SH-SY5Y (cell line): ENCODE results near the gene SDC3.

ENCODE experiments used
- GATA2 ChIP-seq: IDR thresholded peaks from 2 replicates; pipeline ENCODE4 v1.6.1; 2011; ENCODE audit warnings: mild to moderate bottlenecking, low read depth, low read length
- GATA3 ChIP-seq: IDR thresholded peaks from 2 replicates; pipeline ENCODE4 v1.6.1; 2011; ENCODE audit warnings: low read depth, mild to moderate bottlenecking, low read length, moderate library complexity

DNA sequence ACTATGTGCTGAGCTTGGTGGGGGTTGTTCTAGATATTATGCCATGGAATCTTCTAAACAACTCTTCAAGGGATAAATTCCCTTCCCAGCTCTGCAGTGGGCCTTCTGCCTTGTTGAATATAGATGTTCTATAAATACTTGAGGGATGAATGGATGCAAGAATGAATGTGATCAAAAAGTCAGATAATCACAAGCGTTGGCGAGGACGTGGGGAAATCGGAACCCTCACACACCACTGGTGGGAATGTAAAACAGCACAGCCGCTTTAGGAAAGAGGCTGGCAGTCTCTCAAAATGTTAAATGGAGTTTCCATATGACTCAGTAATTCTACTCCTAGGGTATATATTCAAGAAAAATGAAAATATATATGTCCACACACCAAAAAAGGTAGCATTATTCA is 19.0 kb downstream of the SDC3 start:
- no peak for TF ChIP-seq GATA2
- no peak for TF ChIP-seq GATA3
